Natural killer cell (primary cell): Measurements from ENCODE around the gene CD40LG. TPM values are rescaled to one million over a fixed set of nuclear protein-coding genes. Genes with fewer than 3 reads are reported as not detected.

Experiments used
- ATAC-seq, 3 donors: fragments of 150-1000 bp in 2 of 3; fragments of 200-7000 bp in 1 of 3; cut with Tn5 transposase; 1 replicate in 1 of 3; 2 replicates in 2 of 3; pipeline ENCODE4 v1.10.0; 2021; ENCODE audit warnings: mild to moderate bottlenecking in 2 of 3, moderate library complexity in 2 of 3
- DNase-seq, 2 donors: peaks; one replicate each; pipeline versions ENCODE4 v3.0.0 to v3.0.0-alpha.2; 2013 to 2021; ENCODE audit warnings: mixed read lengths in 1 of 2
- H3K27ac ChIP-seq: one replicate; pipeline ENCODE4 v1.5.1; 2013; ENCODE audit warnings: mild to moderate bottlenecking, low read length
- H3K27me3 ChIP-seq: one replicate; pipeline ENCODE4 v1.6.1; 2013; ENCODE audit warnings: low read length; ENCODE audit not compliant: control insufficient read depth, insufficient read depth
- H3K36me3 ChIP-seq: one replicate; pipeline ENCODE4 v1.6.1; 2013; ENCODE audit warnings: low read length; ENCODE audit not compliant: control insufficient read depth, insufficient read depth
- H3K4me1 ChIP-seq: one replicate; pipeline ENCODE4 v1.6.1; 2013; ENCODE audit warnings: low read length; ENCODE audit not compliant: control insufficient read depth, insufficient read depth
- H3K4me3 ChIP-seq: one replicate; pipeline ENCODE4 v1.5.1; 2013; ENCODE audit warnings: low read length
- H3K9me3 ChIP-seq: one replicate; pipeline ENCODE4 v1.6.1; 2013; ENCODE audit warnings: low read length; ENCODE audit not compliant: control insufficient read depth, insufficient read depth
- H3K27ac Mint-ChIP-seq, 2 donors: one replicate each; pipeline ENCODE4 v1.8.0; 2022; ENCODE audit warnings: mild to moderate bottlenecking in 2 of 2, mixed read lengths in 2 of 2, moderate library complexity in 1 of 2
- H3K27me3 Mint-ChIP-seq, 2 donors: one replicate each; pipeline ENCODE4 v1.8.0; 2022; ENCODE audit warnings: low read depth in 2 of 2, mixed read lengths in 2 of 2
- H3K36me3 Mint-ChIP-seq: one replicate; pipeline ENCODE4 v1.8.0; 2022; ENCODE audit warnings: mixed read lengths
- H3K4me1 Mint-ChIP-seq, 2 donors: one replicate each; pipeline ENCODE4 v1.8.0; 2022; ENCODE audit warnings: mixed read lengths in 2 of 2
- H3K4me3 Mint-ChIP-seq: one replicate; pipeline ENCODE4 v1.8.0; 2022; ENCODE audit warnings: mild to moderate bottlenecking, moderate library complexity, mixed read lengths
- H3K9me3 Mint-ChIP-seq, 2 donors: one replicate each; pipeline ENCODE4 v1.8.0; 2022; ENCODE audit warnings: mixed read lengths in 2 of 2
- WGBS: methylation state at CpG from one replicate; pipeline ENCODE4 v1.1.7; 2013; ENCODE audit warnings: missing lambda C conversion rate; ENCODE audit not compliant: insufficient coverage; 5-methylcytosine and 5-hydroxymethylcytosine counted together
- intact Hi-C: fragments of 100-400 bp; cut with micrococcal nuclease; formaldehyde crosslinking; loops from one replicate; pipeline ENCODE4 v1.14.2; 2022
- total RNA-seq, 4 donors: library from RNA; stranded (reverse); fragments of 120-200 nt in 1 of 4; gene quantifications; one replicate each; pipeline versions ENCODE4 v1.2.3 to v1.2.4, GENCODE V29; 2013 to 2022
- TF ChIP-seq, protein P1 (sequence below): fragments of 200-600 bp; IDR thresholded peaks from one replicate; pipeline ENCODE4 v1.8.0; 2022; ENCODE audit warnings: antibody characterized with exemption

The CD40LG gene
- total RNA-seq, 3 donors from 2014 or later (not counting 1 experiment from before 2014, with no cell fraction given), result 0.77 to 1.5 TPM; not detected in 1

DNA sequence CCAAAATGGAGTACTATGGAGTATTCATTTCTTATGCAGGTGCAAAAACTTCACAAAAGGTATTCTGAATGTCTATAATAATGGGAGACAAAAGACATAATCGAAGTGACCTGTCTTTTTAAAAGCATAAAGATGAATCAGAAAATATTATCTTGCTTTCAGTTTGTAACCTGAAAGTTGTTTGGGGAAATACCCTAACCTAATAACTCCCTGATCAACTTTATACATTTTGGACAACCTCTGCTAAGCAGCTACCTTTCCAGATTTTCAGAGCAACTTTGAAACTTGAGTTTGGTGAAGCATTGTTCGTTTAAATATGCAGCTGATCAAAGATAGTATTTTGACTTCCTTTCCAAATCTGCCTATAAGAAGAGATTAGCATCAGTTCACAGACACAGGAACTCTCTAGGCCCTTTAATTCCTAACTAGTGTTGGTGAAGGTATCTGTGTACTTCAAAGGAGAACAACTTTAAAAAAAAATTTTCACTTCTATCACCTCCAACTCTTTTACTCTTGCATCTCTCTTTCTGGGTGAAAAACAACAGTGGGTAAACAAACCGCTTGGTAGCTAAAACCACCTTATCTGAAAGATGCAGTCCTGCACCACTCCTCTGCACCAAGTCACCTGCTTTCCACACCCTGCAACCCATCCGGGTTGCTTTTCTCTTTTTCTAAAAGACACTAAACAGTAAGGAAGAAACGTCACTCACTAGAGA is 26.5 kb downstream of the CD40LG start:
- 54% methylated on average over 1 of the region's 5 CpGs for WGBS
- Mint-ChIP-seq H3K36me3 (no peaks in the 10 kb centered on the region), H3K4me1 (peaks cover 5 to 16% of the 10 kb centered on the region in 2 donors)

DNA sequence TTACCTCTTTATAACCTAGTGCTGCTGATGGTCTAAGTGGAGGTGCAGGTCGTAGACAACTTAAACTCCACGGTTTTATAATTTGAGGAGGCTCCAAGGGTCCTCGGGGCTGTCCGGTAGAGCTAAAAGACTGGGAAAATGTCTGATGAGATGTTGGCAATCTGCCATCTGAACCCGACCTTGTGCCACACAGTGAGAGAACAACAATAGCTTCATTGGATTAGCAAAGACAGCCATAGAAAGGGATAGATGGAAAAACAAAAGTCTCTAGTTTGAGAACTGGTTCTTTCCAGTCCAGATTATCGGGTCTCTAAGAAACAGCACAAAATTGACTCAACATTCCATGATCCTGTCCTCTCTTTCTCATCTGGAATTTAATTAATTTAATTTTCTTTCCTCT is 31.6 kb downstream of the CD40LG start:
- no peaks in the 10 kb centered on the region for H3K27me3 ChIP-seq
- intact Hi-C loops, result no loop called here
- H3K27ac ChIP-seq, result no peak overlapping the region
- ATAC-seq, result no peak
- Mint-ChIP-seq H3K9me3 (no peaks in the 10 kb centered on the region), H3K4me3 (no peak overlapping the region), H3K27ac (no peak overlapping the region), H3K4me1 (peaks cover 4% of the 10 kb centered on the region in 2 donors), H3K36me3 (no peaks in the 10 kb centered on the region), H3K27me3 (peaks cover 0 to 7% of the 10 kb centered on the region in 2 donors)
- peaks cover 12% of the 10 kb centered on the region for H3K4me1 ChIP-seq
- no peak overlapping the region for H3K4me3 ChIP-seq
- TF ChIP-seq, protein P1, sequence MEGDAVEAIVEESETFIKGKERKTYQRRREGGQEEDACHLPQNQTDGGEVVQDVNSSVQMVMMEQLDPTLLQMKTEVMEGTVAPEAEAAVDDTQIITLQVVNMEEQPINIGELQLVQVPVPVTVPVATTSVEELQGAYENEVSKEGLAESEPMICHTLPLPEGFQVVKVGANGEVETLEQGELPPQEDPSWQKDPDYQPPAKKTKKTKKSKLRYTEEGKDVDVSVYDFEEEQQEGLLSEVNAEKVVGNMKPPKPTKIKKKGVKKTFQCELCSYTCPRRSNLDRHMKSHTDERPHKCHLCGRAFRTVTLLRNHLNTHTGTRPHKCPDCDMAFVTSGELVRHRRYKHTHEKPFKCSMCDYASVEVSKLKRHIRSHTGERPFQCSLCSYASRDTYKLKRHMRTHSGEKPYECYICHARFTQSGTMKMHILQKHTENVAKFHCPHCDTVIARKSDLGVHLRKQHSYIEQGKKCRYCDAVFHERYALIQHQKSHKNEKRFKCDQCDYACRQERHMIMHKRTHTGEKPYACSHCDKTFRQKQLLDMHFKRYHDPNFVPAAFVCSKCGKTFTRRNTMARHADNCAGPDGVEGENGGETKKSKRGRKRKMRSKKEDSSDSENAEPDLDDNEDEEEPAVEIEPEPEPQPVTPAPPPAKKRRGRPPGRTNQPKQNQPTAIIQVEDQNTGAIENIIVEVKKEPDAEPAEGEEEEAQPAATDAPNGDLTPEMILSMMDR, result no peak
- H3K9me3 ChIP-seq, result no peaks in the 10 kb centered on the region
- DNase-seq, result no peak
- H3K36me3 ChIP-seq, result peaks cover 36% of the 10 kb centered on the region
- WGBS, result 93% methylated on average over 6 of the region's 6 CpGs

More for the DNA sequence above, 26.5 kb downstream of the CD40LG start:
- H3K36me3 ChIP-seq, result peaks cover 25% of the 10 kb centered on the region
- H3K9me3 ChIP-seq, result no peaks in the 10 kb centered on the region
- H3K27me3 ChIP-seq, result no peaks in the 10 kb centered on the region
- TF ChIP-seq, protein P1, result no peak
- no peak overlapping the region for H3K4me3 ChIP-seq
- Mint-ChIP-seq H3K27ac (peak overlapping the region; percentile 49 to 84), H3K27me3 (peaks cover 0 to 7% of the 10 kb centered on the region in 2 donors), H3K4me3 (no peak overlapping the region), H3K9me3 (no peaks in the 10 kb centered on the region)
- intact Hi-C loops, result no loop called here
- H3K4me1 ChIP-seq, result peaks cover 20% of the 10 kb centered on the region
- DNase-seq (peak in 1 of 2 donors; percentile 71), ATAC-seq (peak in 1 of 3 donors; percentile 34)
- peak overlapping the region; percentile 49 for H3K27ac ChIP-seq

GRCh38 chrX:136684120-136684519 is 36.2 kb downstream of the CD40LG start:
- intact Hi-C loops, result no loop called here
- Histone ChIP-seq H3K4me3 (no peak overlapping the region), H3K27ac (no peak overlapping the region), H3K36me3 (peaks cover 48% of the 10 kb centered on the region), H3K4me1 (peaks cover 9% of the 10 kb centered on the region), H3K9me3 (no peaks in the 10 kb centered on the region), H3K27me3 (no peaks in the 10 kb centered on the region)
- H3K4me1 Mint-ChIP-seq, result peaks cover 8 to 12% of the 10 kb centered on the region in 2 donors
- ATAC-seq (no peak), DNase-seq (no peak)
- no peaks in the 10 kb centered on the region for H3K9me3 Mint-ChIP-seq
- no peaks in the 10 kb centered on the region for H3K36me3 Mint-ChIP-seq
- H3K27me3 Mint-ChIP-seq, result no peaks in the 10 kb centered on the region
- TF ChIP-seq, protein P1, result no peak
- H3K27ac Mint-ChIP-seq, result no peak overlapping the region
- WGBS, result 100% methylated on average over 1 of the region's 5 CpGs
- no peak overlapping the region for H3K4me3 Mint-ChIP-seq
